Keratinocyte (primary cell): ENCODE results near the gene PRKAR2A.

Experiments
- EZH2 ChIP-seq: IDR thresholded peaks from one replicate; pipeline ENCODE4 v1.6.1; 2012; ENCODE audit warnings: inconsistent platforms, mild to moderate bottlenecking, low read length, moderate library complexity
- TF ChIP-seq, protein P1 (sequence below), 3 experiments: IDR thresholded peaks in 1 of 3; conservative IDR thresholded peaks in 1 of 3; optimal IDR thresholded peaks in 1 of 3; 2 replicates in 2 of 3; 3 replicates in 1 of 3; pipeline versions ENCODE3 to v1.5.1; 2011; ENCODE audit warnings: low read length in 3 of 3, mild to moderate bottlenecking in 3 of 3, moderate library complexity in 2 of 3, control low read depth in 1 of 3, inconsistent platforms in 1 of 3; ENCODE audit not compliant: insufficient read depth in 2 of 3; ENCODE audit errors: extremely low read depth in 1 of 3

DNA sequence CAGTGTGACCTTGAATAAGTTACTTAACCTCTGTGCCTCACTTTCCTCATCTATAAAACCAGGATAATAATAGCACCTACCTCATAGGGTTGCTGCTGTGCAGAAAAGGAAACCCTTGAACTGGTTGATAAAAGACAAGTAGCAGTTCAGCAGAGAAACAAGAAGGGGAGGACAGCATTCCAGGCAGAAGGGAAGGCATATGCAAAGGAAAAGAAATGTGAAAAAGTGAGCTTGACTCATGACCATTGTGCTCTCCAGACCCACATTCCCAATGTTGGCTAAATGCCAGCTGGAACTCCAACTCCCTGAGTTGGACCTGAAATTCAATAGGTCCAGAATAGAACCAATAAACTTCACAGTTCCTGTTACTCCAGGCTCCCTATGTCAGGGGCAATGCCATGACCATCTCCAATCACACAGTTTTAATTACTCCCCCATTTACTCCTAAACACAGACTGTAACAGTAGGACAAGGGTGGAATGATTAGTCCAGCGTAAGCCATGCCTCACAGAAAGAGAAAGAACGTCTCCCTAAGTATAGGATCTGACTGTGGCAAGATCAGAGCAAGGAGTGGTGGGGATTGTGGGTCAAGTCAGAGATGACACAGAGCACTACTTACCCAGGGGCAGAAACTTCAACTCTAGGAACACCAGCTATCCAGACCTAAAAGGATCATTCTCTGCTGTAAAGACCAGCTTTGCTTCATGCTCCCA lies 26.9 kb downstream of the PRKAR2A start:
- TF ChIP-seq, protein P1, sequence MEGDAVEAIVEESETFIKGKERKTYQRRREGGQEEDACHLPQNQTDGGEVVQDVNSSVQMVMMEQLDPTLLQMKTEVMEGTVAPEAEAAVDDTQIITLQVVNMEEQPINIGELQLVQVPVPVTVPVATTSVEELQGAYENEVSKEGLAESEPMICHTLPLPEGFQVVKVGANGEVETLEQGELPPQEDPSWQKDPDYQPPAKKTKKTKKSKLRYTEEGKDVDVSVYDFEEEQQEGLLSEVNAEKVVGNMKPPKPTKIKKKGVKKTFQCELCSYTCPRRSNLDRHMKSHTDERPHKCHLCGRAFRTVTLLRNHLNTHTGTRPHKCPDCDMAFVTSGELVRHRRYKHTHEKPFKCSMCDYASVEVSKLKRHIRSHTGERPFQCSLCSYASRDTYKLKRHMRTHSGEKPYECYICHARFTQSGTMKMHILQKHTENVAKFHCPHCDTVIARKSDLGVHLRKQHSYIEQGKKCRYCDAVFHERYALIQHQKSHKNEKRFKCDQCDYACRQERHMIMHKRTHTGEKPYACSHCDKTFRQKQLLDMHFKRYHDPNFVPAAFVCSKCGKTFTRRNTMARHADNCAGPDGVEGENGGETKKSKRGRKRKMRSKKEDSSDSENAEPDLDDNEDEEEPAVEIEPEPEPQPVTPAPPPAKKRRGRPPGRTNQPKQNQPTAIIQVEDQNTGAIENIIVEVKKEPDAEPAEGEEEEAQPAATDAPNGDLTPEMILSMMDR (optimal IDR thresholded peaks at IDR 0.05 in 1 of 3, IDR thresholded peaks at IDR 0.05 in 1 of 3, conservative IDR thresholded peaks at IDR 0.05 in 1 of 3; ENCODE audit: extremely low read depth in 1 of 3, insufficient read depth in 2 of 3, low read length in 3 of 3): no peak
- TF ChIP-seq EZH2: no peak
